RWPE2 (cell line): ENCODE results near the gene RBM23.

ENCODE experiments used
- ATAC-seq: fragments of 200-7000 bp; cut with Tn5 transposase; 3 replicates; pipeline ENCODE4 v1.9.1; 2021; ENCODE audit warnings: low read depth
- DNase-seq: peaks from one replicate; pipeline ENCODE4 v3.0.0-alpha.2; 2020; ENCODE audit warnings: low spot score
- H3K27ac ChIP-seq: fragments of 450-650 bp; 2 replicates; pipeline ENCODE4 v1.5.1; 2017; ENCODE audit warnings: mild to moderate bottlenecking; ENCODE audit not compliant: poor library complexity, severe bottlenecking
- H3K27me3 ChIP-seq: fragments of 250-450 bp; sonication (Bioruptor Pico); 2 replicates; pipeline ENCODE4 v1.5.1; 2021; ENCODE audit warnings: mild to moderate bottlenecking, moderate library complexity; ENCODE audit not compliant: insufficient read depth, poor library complexity, severe bottlenecking
- H3K36me3 ChIP-seq: fragments of 250-450 bp; sonication (Bioruptor Pico); 2 replicates; pipeline ENCODE4 v1.5.1; 2020; ENCODE audit warnings: low read depth, mild to moderate bottlenecking, moderate library complexity
- H3K4me1 ChIP-seq: fragments of 250-450 bp; sonication (Bioruptor Pico); 2 replicates; pipeline ENCODE4 v1.5.1; 2021; ENCODE audit warnings: mild to moderate bottlenecking, moderate library complexity; ENCODE audit not compliant: insufficient read depth, poor library complexity, severe bottlenecking
- H3K4me3 ChIP-seq: fragments of 250-450 bp; sonication (Bioruptor Pico); 2 replicates; pipeline ENCODE4 v1.5.1; 2021; ENCODE audit warnings: mild to moderate bottlenecking, moderate library complexity; ENCODE audit not compliant: severe bottlenecking
- H3K9me3 ChIP-seq: fragments of 250-450 bp; sonication (Bioruptor Pico); 2 replicates; pipeline ENCODE4 v1.5.1; 2021; ENCODE audit warnings: mild to moderate bottlenecking, moderate library complexity; ENCODE audit not compliant: severe bottlenecking
- CTCF ChIP-seq: fragments of 450-650 bp; IDR thresholded peaks from one replicate; pipeline ENCODE4 v1.5.1; 2017; ENCODE audit warnings: mild to moderate bottlenecking, moderate library complexity; ENCODE audit not compliant: poor library complexity, severe bottlenecking

RBM23 gene

GRCh38 chr14:22890416-22890815 is 28.5 kb downstream of the RBM23 start:
- DNase-seq (no peak), ATAC-seq (no peak)
- Histone ChIP-seq H3K4me1 (peaks cover 7% of the 10 kb centered on the region), H3K36me3 (no peaks in the 10 kb centered on the region), H3K27ac (no peak overlapping the region), H3K9me3 (no peaks in the 10 kb centered on the region), H3K4me3 (no peak overlapping the region), H3K27me3 (no peaks in the 10 kb centered on the region)
- TF ChIP-seq CTCF = no peak

- Histone ChIP-seq H3K36me3 (no peaks in the 10 kb centered on the region), H3K27me3 (no peaks in the 10 kb centered on the region), H3K27ac (no peak overlapping the region), H3K4me1 (peaks cover 7% of the 10 kb centered on the region), H3K9me3 (no peaks in the 10 kb centered on the region), H3K4me3 (no peak overlapping the region)
- TF ChIP-seq CTCF = no peak
- no peak for ATAC-seq
- no peak for DNase-seq
Measured at GRCh38 chr14:22888662-22889061, 30.3 kb downstream of the RBM23 start.

GRCh38 chr14:22887990-22888378 is 31.0 kb downstream of the RBM23 start:
- peaks cover 7% of the 10 kb centered on the region for H3K4me1 ChIP-seq
- H3K27ac ChIP-seq = peak overlapping the region; percentile 76
- ATAC-seq (no peak), DNase-seq (no peak)
- no peaks in the 10 kb centered on the region for H3K36me3 ChIP-seq
- H3K27me3 ChIP-seq = no peaks in the 10 kb centered on the region
- peak overlapping the region; percentile 50 for H3K4me3 ChIP-seq
- no peak for TF ChIP-seq CTCF
- H3K9me3 ChIP-seq = no peaks in the 10 kb centered on the region

GRCh38 chr14:22887260-22887989 is 31.5 kb downstream of the RBM23 start:
- Histone ChIP-seq H3K27ac (peak overlapping the region; percentile 76), H3K27me3 (no peaks in the 10 kb centered on the region), H3K36me3 (no peaks in the 10 kb centered on the region), H3K4me3 (peak overlapping the region; percentile 50), H3K4me1 (peaks cover 10% of the 10 kb centered on the region), H3K9me3 (no peaks in the 10 kb centered on the region)
- DNase-seq = no peak
- peak; percentile 83 for ATAC-seq
- TF ChIP-seq CTCF = no peak

GRCh38 chr14:22886500-22887259 is 32.3 kb downstream of the RBM23 start:
- peak; percentile 20 for TF ChIP-seq CTCF
- ATAC-seq (peak; percentile 53), DNase-seq (no peak)
- Histone ChIP-seq H3K27ac (peak overlapping the region; percentile 76), H3K4me3 (peak overlapping the region; percentile 50), H3K36me3 (no peaks in the 10 kb centered on the region), H3K9me3 (no peaks in the 10 kb centered on the region), H3K27me3 (no peaks in the 10 kb centered on the region), H3K4me1 (peaks cover 10% of the 10 kb centered on the region)
